H1 (cell line): ENCODE data around the gene OOEP. TPM values are rescaled to one million over a fixed set of nuclear protein-coding genes. Genes with fewer than 3 reads are reported as not detected.

Experiments
- CTCF ChIA-PET: fragments of 300-600 bp; sonication (Branson Sonifier 250); formaldehyde crosslinking; loops from one replicate; lab custom pipeline; 2021; ENCODE audit not compliant: partially characterized antibody; lab: Charles Lee
- POLR2A ChIA-PET: fragments of 300-600 bp; sonication (Branson Sonifier 250); formaldehyde crosslinking; loops from one replicate; lab custom pipeline; 2021; ENCODE audit warnings: inconsistent platforms; ENCODE audit not compliant: partially characterized antibody; lab: Charles Lee
- DNase-seq, 2 experiments: peaks; one replicate each; pipeline versions ENCODE4 v3.0.0 to v3.0.0-alpha.2; 2010 to 2022; ENCODE audit warnings: low spot score in 2 of 2, low read depth in 1 of 2, mixed read lengths in 1 of 2
- FAIRE-seq: peaks from 2 replicates; lab custom pipeline; 2011; peaks lifted over from hg19 to GRCh38; lab: Jason Lieb, UNC
- H2AFZ ChIP-seq: 2 replicates; pipeline ENCODE4 v1.8.1; 2012; ENCODE audit warnings: low read length, inconsistent platforms
- H2AK5ac ChIP-seq: 2 replicates; pipeline ENCODE4 v1.6.1; 2013; ENCODE audit warnings: low read depth, low read length
- H2BK120ac ChIP-seq: replicated peaks from 2 replicates; pipeline ENCODE3; 2013; ENCODE audit warnings: low read depth, low read length, inconsistent platforms
- H2BK12ac ChIP-seq: 2 replicates; pipeline ENCODE4 v1.6.1; 2013; ENCODE audit warnings: low read depth, low read length
- H2BK15ac ChIP-seq: 2 replicates; pipeline ENCODE4 v1.6.1; 2013; ENCODE audit warnings: low read length
- H2BK20ac ChIP-seq: 2 replicates; pipeline ENCODE4 v1.6.1; 2013; ENCODE audit warnings: low read length
- H2BK5ac ChIP-seq: 2 replicates; pipeline ENCODE4 v1.6.1; 2013; ENCODE audit warnings: low read depth, low read length
- H3K14ac ChIP-seq: 2 replicates; pipeline ENCODE4 v1.6.1; 2013; ENCODE audit warnings: inconsistent platforms; ENCODE audit not compliant: insufficient read length
- H3K18ac ChIP-seq: 2 replicates; pipeline ENCODE4 v1.6.1; 2013; ENCODE audit warnings: low read length; ENCODE audit errors: extremely low read depth
- H3K23ac ChIP-seq: 2 replicates; pipeline ENCODE4 v1.6.1; 2013; ENCODE audit warnings: inconsistent platforms; ENCODE audit not compliant: insufficient read length
- H3K23me2 ChIP-seq: 2 replicates; pipeline ENCODE4 v1.6.1; 2013; ENCODE audit warnings: low read depth, low read length
- H3K27ac ChIP-seq: 2 replicates; pipeline ENCODE4 v1.6.1; 2011; ENCODE audit warnings: low read depth, low read length, inconsistent platforms
- H3K27me3 ChIP-seq, 4 experiments: replicated peaks in 1 of 4; 1 replicate in 1 of 4; 2 replicates in 3 of 4; pipeline versions ENCODE4 v1.6.1 to v1.8.1; 2011 to 2013; ENCODE audit warnings: low read length in 3 of 4, mild to moderate bottlenecking in 3 of 4, inconsistent platforms in 2 of 4, mixed read lengths in 2 of 4, moderate library complexity in 1 of 4; ENCODE audit not compliant: control insufficient read depth in 3 of 4, insufficient read depth in 3 of 4; ENCODE audit errors: extremely low read depth in 1 of 4
- H3K36me3 ChIP-seq, 4 experiments: 2 replicates each; pipeline versions ENCODE4 v1.6.1 to v1.8.1; 2011 to 2013; ENCODE audit warnings: mild to moderate bottlenecking in 4 of 4, low read length in 3 of 4, moderate library complexity in 2 of 4, control low read depth in 1 of 4, inconsistent platforms in 1 of 4; ENCODE audit not compliant: insufficient read depth in 4 of 4, control insufficient read depth in 2 of 4
- H3K4ac ChIP-seq: replicated peaks from 2 replicates; pipeline ENCODE3; 2013; ENCODE audit warnings: low read length, low read depth, mixed read lengths, inconsistent platforms; ENCODE audit not compliant: insufficient read length
- H3K4me1 ChIP-seq, 4 experiments: replicated peaks in 1 of 4; 1 replicate in 1 of 4; 2 replicates in 3 of 4; pipeline versions ENCODE4 v1.6.1 to v1.8.1; 2011 to 2013; ENCODE audit warnings: low read length in 3 of 4, inconsistent platforms in 2 of 4, mixed read lengths in 1 of 4; ENCODE audit not compliant: insufficient read depth in 4 of 4, control insufficient read depth in 3 of 4
- H3K4me2 ChIP-seq, 2 experiments: 2 replicates each; pipeline versions ENCODE4 v1.6.1 to v1.8.1; 2011 to 2013; ENCODE audit warnings: low read depth in 2 of 2, low read length in 2 of 2, control low read depth in 1 of 2, inconsistent platforms in 1 of 2, mild to moderate bottlenecking in 1 of 2; ENCODE audit not compliant: insufficient read depth in 1 of 2
- H3K4me3 ChIP-seq, 4 experiments: fragments of 200-600, 300-600 bp in 1 of 4; sonication (generic), shearing (Covaris generic), sonication (Bioruptor Twin) in 1 of 4; 2 replicates each; pipeline versions ENCODE4 v1.5.1 to v1.8.1; 2011 to 2016; ENCODE audit warnings: low read length in 4 of 4, low read depth in 3 of 4, control low read depth in 2 of 4, inconsistent platforms in 2 of 4, mild to moderate bottlenecking in 2 of 4, mixed read lengths in 1 of 4, moderate library complexity in 1 of 4; ENCODE audit not compliant: insufficient read depth in 2 of 4; ENCODE audit errors: extremely low read depth in 1 of 4
- H3K56ac ChIP-seq: replicated peaks from 2 replicates; pipeline ENCODE3; 2013; ENCODE audit warnings: low read depth, mild to moderate bottlenecking, mixed read lengths, low read length, inconsistent platforms; ENCODE audit not compliant: insufficient read length
- H3K79me1 ChIP-seq: 2 replicates; pipeline ENCODE4 v1.6.1; 2013; ENCODE audit warnings: low read depth, low read length, control low read depth
- H3K79me2 ChIP-seq, 2 experiments: 2 replicates each; pipeline versions ENCODE4 v1.6.1 to v1.8.1; 2012 to 2013; ENCODE audit warnings: low read length in 2 of 2, mild to moderate bottlenecking in 2 of 2, inconsistent platforms in 1 of 2; ENCODE audit not compliant: insufficient read depth in 2 of 2, control insufficient read depth in 1 of 2
- H3K9ac ChIP-seq, 4 experiments: replicated peaks in 1 of 4; 1 replicate in 1 of 4; 2 replicates in 3 of 4; pipeline versions ENCODE4 v1.6.1 to v1.8.1; 2011 to 2013; ENCODE audit warnings: low read depth in 3 of 4, low read length in 3 of 4, control low read depth in 2 of 4, mild to moderate bottlenecking in 2 of 4, moderate library complexity in 2 of 4, inconsistent platforms in 1 of 4; ENCODE audit errors: extremely low read depth in 1 of 4
- H3K9me3 ChIP-seq, 2 experiments: 2 replicates each; pipeline versions ENCODE4 v1.6.1 to v1.8.1; 2012 to 2013; ENCODE audit warnings: mild to moderate bottlenecking in 2 of 2, moderate library complexity in 2 of 2, control low read depth in 1 of 2, inconsistent platforms in 1 of 2, low read depth in 1 of 2, low read length in 1 of 2, mixed read lengths in 1 of 2; ENCODE audit not compliant: insufficient read depth in 2 of 2
- H4K20me1 ChIP-seq, 2 experiments: replicated peaks in 1 of 2; 2 replicates each; pipeline versions ENCODE3 to v1.8.1; 2011 to 2013; ENCODE audit warnings: inconsistent platforms in 2 of 2, low read length in 2 of 2, mild to moderate bottlenecking in 1 of 2; ENCODE audit not compliant: insufficient read depth in 2 of 2, control insufficient read depth in 1 of 2
- H4K5ac ChIP-seq: 2 replicates; pipeline ENCODE4 v1.6.1; 2013; ENCODE audit warnings: low read length, low read depth, mixed read lengths, inconsistent platforms; ENCODE audit not compliant: insufficient read length
- H4K8ac ChIP-seq: 2 replicates; pipeline ENCODE4 v1.8.0; 2013; ENCODE audit warnings: mild to moderate bottlenecking, moderate library complexity, low read length, inconsistent platforms; ENCODE audit not compliant: insufficient read depth; ENCODE audit errors: extremely low read depth
- H4K91ac ChIP-seq: replicated peaks from 2 replicates; pipeline ENCODE3; 2013; ENCODE audit warnings: low read length, mixed read lengths, inconsistent platforms; ENCODE audit not compliant: insufficient read length
- BCL11A ChIP-seq, 2 experiments: IDR thresholded peaks; one replicate each; pipeline ENCODE4 v1.6.1; 2011; ENCODE audit warnings: low read depth in 2 of 2, low read length in 2 of 2, mild to moderate bottlenecking in 2 of 2
- WGBS, 2 experiments: shearing (Covaris generic) in 1 of 2; methylation state at CpG; one replicate each; pipeline versions ENCODE4 v1.1.6 to v1.1.7; 2013 to 2015; ENCODE audit warnings: low lambda C conversion rate in 2 of 2, mixed read lengths in 2 of 2, inconsistent platforms in 1 of 2, low coverage in 1 of 2, missing lambda C conversion rate in 1 of 2; ENCODE audit not compliant: insufficient replicate concordance in 2 of 2, insufficient coverage in 1 of 2, insufficient read length in 1 of 2; ENCODE audit errors: extremely low coverage in 1 of 2, missing lambda C conversion rate in 1 of 2; 5-methylcytosine and 5-hydroxymethylcytosine counted together
- polyA plus RNA-seq, 7 experiments: library from polyadenylated mRNA; depleted of rRNA in 3 of 7; stranded (reverse) in 5 of 7; unstranded in 2 of 7; fragments of >200 nt in 5 of 7; fragments of 200-250 nt in 2 of 7; gene quantifications; 1 replicate in 5 of 7; 2 replicates in 1 of 7; 4 replicates in 1 of 7; pipeline versions ENCODE4 v1.2.1 to v1.2.3, GENCODE V29; 2011 to 2013; ENCODE audit warnings: missing spikeins in 2 of 7, mixed read lengths in 2 of 7
- total RNA-seq: library from RNA; stranded (reverse); fragmentation: NEBNext Ultra II Directional; extraction: Animal tissue kit (Norgen Biotek cat#: 25700); gene quantifications from 2 replicates; pipeline ENCODE4 v1.2.1, GENCODE V29; 2021

The OOEP gene
- total and polyA plus RNA-seq, 2 of the 8 experiments (the other 6 are each of a cell fraction or from before 2014, with no cell fraction given): 0.20 to 0.41 TPM

DNA sequence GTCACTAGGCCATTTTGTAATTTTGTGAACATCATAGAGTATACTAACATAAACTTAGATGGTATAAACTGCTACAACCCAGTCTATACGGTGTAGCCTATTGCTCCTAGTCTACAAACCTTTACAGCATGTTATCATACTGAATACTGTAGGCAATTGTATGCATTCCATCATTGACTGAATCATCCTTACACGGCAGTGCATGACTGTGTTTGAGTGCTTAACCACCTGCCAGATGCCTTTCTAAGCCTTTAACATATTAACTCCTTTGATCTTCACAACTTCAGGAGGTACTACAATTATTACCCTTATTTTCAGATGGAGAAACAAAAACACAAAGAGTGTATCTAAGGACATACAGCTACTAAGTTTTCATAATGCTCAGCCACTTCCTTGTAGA, 29.6 kb downstream of the OOEP start:
- no peaks in the 10 kb centered on the region for H3K79me1 ChIP-seq
- no peak for DNase-seq
- no peak overlapping the region for H2BK12ac ChIP-seq
- H3K4me3 ChIP-seq: no peak overlapping the region
- H3K23ac ChIP-seq: no peak overlapping the region
- no peak overlapping the region for H3K56ac ChIP-seq
- H3K4me1 ChIP-seq: no peaks in the 10 kb centered on the region
- TF ChIP-seq BCL11A (IDR thresholded peaks at IDR 0.05; ENCODE audit: low read depth in 2 of 2, low read length in 2 of 2): no peak
- TF ChIP-seq, all 59 proteins: peak for 0
- Histone ChIP-seq H2AFZ (no peak overlapping the region), H2BK5ac (no peak overlapping the region), H4K5ac (no peak overlapping the region), H3K18ac (no peak overlapping the region), H3K14ac (no peak overlapping the region), H3K4ac (no peak overlapping the region), H3K27ac (no peak overlapping the region), H3K9ac (no peak overlapping the region), H3K4me2 (no peak overlapping the region), H3K23me2 (no peaks in the 10 kb centered on the region), H2BK15ac (no peak overlapping the region), H3K79me2 (no peaks in the 10 kb centered on the region), H4K20me1 (no peaks in the 10 kb centered on the region), H2BK120ac (no peak overlapping the region), H3K9me3 (no peaks in the 10 kb centered on the region), H3K27me3 (no peaks in the 10 kb centered on the region), H3K36me3 (no peaks in the 10 kb centered on the region), H2BK20ac (no peak overlapping the region), H2AK5ac (no peak overlapping the region), H4K8ac (no peak overlapping the region), H4K91ac (no peak overlapping the region)
- POLR2A ChIA-PET: interaction anchor here (3.8 kb wide), 1 partner anchor 9 kb away, joined by 15 read pairs; no protein-coding TSS in a partner anchor
- CTCF ChIA-PET: interaction anchor here (0.5 to 4.3 kb wide), 5 partner anchors 11 to 75 kb away, joined by 3 to 32 read pairs (median 3); no protein-coding TSS in a partner anchor
- no peak for FAIRE-seq
- 90% methylated on average over 2 of the region's 2 CpGs; no CpG with 5 or more reads in 1 of the 2 experiments for WGBS, 2 experiments
